22Rv1 (cell line): ENCODE results near the gene NOL4L.

Source experiments
- ZFX ChIP-seq: fragments of 450-650 bp; IDR thresholded peaks from 2 replicates; pipeline ENCODE4 v1.6.1; 2017; ENCODE audit warnings: antibody characterized with exemption, borderline replicate concordance
- TF ChIP-seq, protein P1 (sequence below): fragments of 450-650 bp; IDR thresholded peaks from 2 replicates; pipeline ENCODE4 v1.5.1; 2017; ENCODE audit warnings: mild to moderate bottlenecking

DNA sequence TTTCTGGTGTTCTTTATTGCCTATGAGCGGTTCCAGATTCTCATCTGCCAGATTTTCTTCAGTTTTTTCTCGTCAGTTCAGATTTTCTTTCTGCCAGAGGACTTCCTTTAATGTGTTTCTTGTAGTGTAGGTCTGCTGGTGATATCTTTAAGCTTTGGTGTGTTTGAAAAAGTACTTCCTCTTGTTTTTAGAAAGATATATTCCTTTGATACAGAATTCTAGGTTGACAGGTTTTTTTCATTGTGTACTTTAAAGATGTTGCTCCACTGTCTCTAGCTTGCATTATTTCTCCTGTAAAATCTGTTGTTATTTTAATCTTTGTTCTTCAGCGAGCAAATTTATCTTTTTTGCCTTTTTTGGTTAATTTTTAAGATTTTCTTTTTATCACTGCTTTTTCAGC lies 190.1 kb downstream of the NOL4L start:
- TF ChIP-seq, protein P1, sequence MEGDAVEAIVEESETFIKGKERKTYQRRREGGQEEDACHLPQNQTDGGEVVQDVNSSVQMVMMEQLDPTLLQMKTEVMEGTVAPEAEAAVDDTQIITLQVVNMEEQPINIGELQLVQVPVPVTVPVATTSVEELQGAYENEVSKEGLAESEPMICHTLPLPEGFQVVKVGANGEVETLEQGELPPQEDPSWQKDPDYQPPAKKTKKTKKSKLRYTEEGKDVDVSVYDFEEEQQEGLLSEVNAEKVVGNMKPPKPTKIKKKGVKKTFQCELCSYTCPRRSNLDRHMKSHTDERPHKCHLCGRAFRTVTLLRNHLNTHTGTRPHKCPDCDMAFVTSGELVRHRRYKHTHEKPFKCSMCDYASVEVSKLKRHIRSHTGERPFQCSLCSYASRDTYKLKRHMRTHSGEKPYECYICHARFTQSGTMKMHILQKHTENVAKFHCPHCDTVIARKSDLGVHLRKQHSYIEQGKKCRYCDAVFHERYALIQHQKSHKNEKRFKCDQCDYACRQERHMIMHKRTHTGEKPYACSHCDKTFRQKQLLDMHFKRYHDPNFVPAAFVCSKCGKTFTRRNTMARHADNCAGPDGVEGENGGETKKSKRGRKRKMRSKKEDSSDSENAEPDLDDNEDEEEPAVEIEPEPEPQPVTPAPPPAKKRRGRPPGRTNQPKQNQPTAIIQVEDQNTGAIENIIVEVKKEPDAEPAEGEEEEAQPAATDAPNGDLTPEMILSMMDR = no peak
- TF ChIP-seq ZFX = no peak
